Chondrocyte (in vitro differentiated cells): Measurements from ENCODE around the gene GRK2. TPM values are rescaled to one million over a fixed set of nuclear protein-coding genes. Genes with fewer than 3 reads are reported as not detected.
A peak's percentile ranks its signal among the peaks of the same experiment; 100 is the strongest.

Experiments used
- DNase-seq: peaks from one replicate; pipeline ENCODE4 v3.0.0; 2021; ENCODE audit warnings: mixed read lengths, low spot score
- H3K27ac Mint-ChIP-seq: one replicate; pipeline ENCODE4 v1.8.0; 2021; ENCODE audit warnings: mild to moderate bottlenecking, moderate library complexity, mixed read lengths; ENCODE audit not compliant: unreplicated experiment
- H3K27me3 Mint-ChIP-seq: 2 replicates; pipeline ENCODE4 v1.8.0; 2021; ENCODE audit warnings: low read depth, mixed read lengths
- H3K36me3 Mint-ChIP-seq: 2 replicates; pipeline ENCODE4 v1.8.0; 2021; ENCODE audit warnings: low read depth, mixed read lengths
- H3K4me1 Mint-ChIP-seq: 2 replicates; pipeline ENCODE4 v1.8.0; 2021; ENCODE audit warnings: low read depth, mild to moderate bottlenecking, mixed read lengths
- H3K4me3 Mint-ChIP-seq: one replicate; pipeline ENCODE4 v1.8.0; 2021; ENCODE audit warnings: mild to moderate bottlenecking, moderate library complexity, mixed read lengths; ENCODE audit not compliant: unreplicated experiment
- H3K9me3 Mint-ChIP-seq: 2 replicates; pipeline ENCODE4 v1.8.0; 2021; ENCODE audit warnings: low read depth, mixed read lengths
- CTCF ChIP-seq: fragments of 200-600 bp; sonication (generic); IDR thresholded peaks from 2 replicates; pipeline ENCODE4 v1.5.0; 2021; ENCODE audit warnings: antibody characterized with exemption, mild to moderate bottlenecking, moderate library complexity
- total RNA-seq: library from RNA; stranded (reverse); gene quantifications from 3 replicates; pipeline ENCODE4 v1.2.1, GENCODE V29; 2021

GRK2 gene
- total RNA-seq, 1 donor from 2014 or later: 38.3 TPM

- no peaks in the 10 kb centered on the region for H3K27me3 Mint-ChIP-seq
- TF ChIP-seq CTCF: peak; percentile 72
- H3K36me3 Mint-ChIP-seq: peaks cover 3% of the 10 kb centered on the region
- H3K27ac Mint-ChIP-seq: peak overlapping the region; percentile 95
- no peak for DNase-seq
- no peaks in the 10 kb centered on the region for H3K9me3 Mint-ChIP-seq
- H3K4me1 Mint-ChIP-seq: peaks cover 35% of the 10 kb centered on the region
- peak overlapping the region; percentile 74 for H3K4me3 Mint-ChIP-seq
Observed at GRCh38 chr11:67288452-67289225, 22.4 kb downstream of the GRK2 start.

GRCh38 chr11:67289226-67289650 is 23.0 kb downstream of the GRK2 start, which contains the start of gene ANKRD13D:
TSS of gene ANKRD13D (plus strand) at chr11:67289303. CDS start at chr11:67289461, 158 bp downstream.
- H3K4me1 Mint-ChIP-seq: peaks cover 35% of the 10 kb centered on the region
- H3K9me3 Mint-ChIP-seq: no peaks in the 10 kb centered on the region
- peak within 1 kb of the TSS; percentile 95 for H3K27ac Mint-ChIP-seq
- peak within 1 kb of the TSS; percentile 97 for H3K4me3 Mint-ChIP-seq
- no peak for DNase-seq
- no peaks in the 10 kb centered on the region for H3K27me3 Mint-ChIP-seq
- peaks cover 5% of the 10 kb centered on the region for H3K36me3 Mint-ChIP-seq
- TF ChIP-seq CTCF: no peak

- peak; percentile 90 for DNase-seq
- Mint-ChIP-seq H3K4me3 (peak overlapping the region; percentile 97), H3K27me3 (no peaks in the 10 kb centered on the region), H3K36me3 (peaks cover 5% of the 10 kb centered on the region), H3K27ac (peak overlapping the region; percentile 57), H3K4me1 (peaks cover 35% of the 10 kb centered on the region), H3K9me3 (no peaks in the 10 kb centered on the region)
- TF ChIP-seq CTCF: no peak
Observed at GRCh38 chr11:67289651-67290479, 23.6 kb downstream of the GRK2 start.

- H3K9me3 Mint-ChIP-seq: peaks cover 2% of the 10 kb centered on the region
- TF ChIP-seq CTCF: no peak
- H3K4me1 Mint-ChIP-seq: peaks cover 35% of the 10 kb centered on the region
- H3K27ac Mint-ChIP-seq: no peak overlapping the region
- peaks cover 9% of the 10 kb centered on the region for H3K36me3 Mint-ChIP-seq
- H3K4me3 Mint-ChIP-seq: no peak overlapping the region
- DNase-seq: peak; percentile 58
- H3K27me3 Mint-ChIP-seq: no peaks in the 10 kb centered on the region
Observed at GRCh38 chr11:67290801-67291200, 24.5 kb downstream of the GRK2 start.
